HUDEP-2 (cell line): ENCODE measurements around the gene TCF7L2.

Experiments
- DNase-seq, 76 experiments: peaks; one replicate each; lab custom pipeline; 2025; ENCODE audit not compliant: unreplicated experiment in 76 of 76; lab: John Stamatoyannopoulos, UW

TCF7L2 gene

GRCh38 chr10:112962343-112962742 is 12.3 kb downstream of the TCF7L2 start:
- DNase-seq = no peak

GRCh38 chr10:112963835-112964234 is 13.8 kb downstream of the TCF7L2 start:
- no peak for DNase-seq

- no peak for DNase-seq
These were observed 14.4 kb downstream of the TCF7L2 start for GRCh38 chr10:112964482-112964881.

GRCh38 chr10:112966194-112966855 is 16.3 kb downstream of the TCF7L2 start:
- no peak for DNase-seq

- no peak for DNase-seq
These were observed 17.2 kb downstream of the TCF7L2 start for GRCh38 chr10:112967200-112967599.

- DNase-seq = no peak
These were observed 19.1 kb downstream of the TCF7L2 start for GRCh38 chr10:112969131-112969530.

GRCh38 chr10:112969542-112969941 is 19.5 kb downstream of the TCF7L2 start:
- DNase-seq = no peak

GRCh38 chr10:112970021-112970420 is 20.0 kb downstream of the TCF7L2 start:
- no peak for DNase-seq

GRCh38 chr10:112972606-112973005 is 22.6 kb downstream of the TCF7L2 start:
- DNase-seq = no peak

- no peak for DNase-seq
These were observed 23.0 kb downstream of the TCF7L2 start for GRCh38 chr10:112973046-112973445.

GRCh38 chr10:112973805-112974204 is 23.8 kb downstream of the TCF7L2 start:
- DNase-seq = no peak

- no peak for DNase-seq
These were observed 27.4 kb downstream of the TCF7L2 start for GRCh38 chr10:112977426-112977898.

GRCh38 chr10:112979927-112980326 is 29.9 kb downstream of the TCF7L2 start:
- no peak for DNase-seq

GRCh38 chr10:112980937-112981336 is 30.9 kb downstream of the TCF7L2 start:
- DNase-seq = no peak

- no peak for DNase-seq
These were observed 31.5 kb downstream of the TCF7L2 start for GRCh38 chr10:112981553-112981952.

GRCh38 chr10:112983444-112984056 is 33.5 kb downstream of the TCF7L2 start:
- DNase-seq = no peak

GRCh38 chr10:112984756-112985155 is 34.7 kb downstream of the TCF7L2 start:
- no peak for DNase-seq

GRCh38 chr10:112985690-112986543 is 35.9 kb downstream of the TCF7L2 start:
- no peak for DNase-seq

GRCh38 chr10:112986544-112987190 is 36.6 kb downstream of the TCF7L2 start:
- no peak for DNase-seq

- DNase-seq = no peak
These were observed 38.9 kb downstream of the TCF7L2 start for GRCh38 chr10:112988839-112989406.

- DNase-seq = no peak
These were observed 39.8 kb downstream of the TCF7L2 start for GRCh38 chr10:112989826-112990225.
